ENCODE results near the gene DMAC2.

DNA sequence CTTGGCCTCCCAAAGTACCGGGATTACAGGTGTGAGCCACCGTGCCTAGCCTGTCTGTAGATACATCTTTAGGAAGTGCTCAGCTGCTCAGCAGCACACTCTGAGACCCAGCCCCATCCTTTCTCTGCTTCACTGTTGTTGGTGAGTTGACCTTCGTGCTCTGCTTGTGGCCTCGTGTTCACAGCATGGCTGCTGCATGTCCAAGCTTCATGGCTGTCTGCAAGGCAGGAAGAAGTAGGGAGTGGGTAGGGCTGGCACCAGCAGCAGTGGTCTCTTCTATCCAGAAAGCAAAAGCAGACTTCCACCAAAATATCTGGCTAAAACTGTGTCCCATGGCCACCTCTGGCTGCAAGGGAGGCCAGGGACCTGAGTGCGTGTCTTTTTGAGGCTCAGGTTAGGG is 26.8 kb downstream of the DMAC2 start:
- no peak for TF ChIP-seq POLR2A (IDR thresholded peaks at IDR 0.05)
- TF ChIP-seq, protein P1, sequence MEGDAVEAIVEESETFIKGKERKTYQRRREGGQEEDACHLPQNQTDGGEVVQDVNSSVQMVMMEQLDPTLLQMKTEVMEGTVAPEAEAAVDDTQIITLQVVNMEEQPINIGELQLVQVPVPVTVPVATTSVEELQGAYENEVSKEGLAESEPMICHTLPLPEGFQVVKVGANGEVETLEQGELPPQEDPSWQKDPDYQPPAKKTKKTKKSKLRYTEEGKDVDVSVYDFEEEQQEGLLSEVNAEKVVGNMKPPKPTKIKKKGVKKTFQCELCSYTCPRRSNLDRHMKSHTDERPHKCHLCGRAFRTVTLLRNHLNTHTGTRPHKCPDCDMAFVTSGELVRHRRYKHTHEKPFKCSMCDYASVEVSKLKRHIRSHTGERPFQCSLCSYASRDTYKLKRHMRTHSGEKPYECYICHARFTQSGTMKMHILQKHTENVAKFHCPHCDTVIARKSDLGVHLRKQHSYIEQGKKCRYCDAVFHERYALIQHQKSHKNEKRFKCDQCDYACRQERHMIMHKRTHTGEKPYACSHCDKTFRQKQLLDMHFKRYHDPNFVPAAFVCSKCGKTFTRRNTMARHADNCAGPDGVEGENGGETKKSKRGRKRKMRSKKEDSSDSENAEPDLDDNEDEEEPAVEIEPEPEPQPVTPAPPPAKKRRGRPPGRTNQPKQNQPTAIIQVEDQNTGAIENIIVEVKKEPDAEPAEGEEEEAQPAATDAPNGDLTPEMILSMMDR (IDR thresholded peaks at IDR 0.05), result no peak
- TF ChIP-seq EP300 (IDR thresholded peaks at IDR 0.05), result no peak
